ENCODE measurements around the gene ANKS1B.

ANKS1B gene

GRCh38 chr12:98799146-98799810 is 1185.5 kb downstream of the ANKS1B start:
- no peak for DNase-seq (ENCODE audit: low spot score)
- TF ChIP-seq CTCF (IDR thresholded peaks at IDR 0.05; ENCODE audit: extremely low read depth, insufficient read depth, missing control alignments) = no peak
- in situ Hi-C loops (cut with MboI; ENCODE audit: low pct_unique_long_range_greater_than_20kb, low sequenced_read_pairs, unreplicated experiment) = no loop called here

DNA sequence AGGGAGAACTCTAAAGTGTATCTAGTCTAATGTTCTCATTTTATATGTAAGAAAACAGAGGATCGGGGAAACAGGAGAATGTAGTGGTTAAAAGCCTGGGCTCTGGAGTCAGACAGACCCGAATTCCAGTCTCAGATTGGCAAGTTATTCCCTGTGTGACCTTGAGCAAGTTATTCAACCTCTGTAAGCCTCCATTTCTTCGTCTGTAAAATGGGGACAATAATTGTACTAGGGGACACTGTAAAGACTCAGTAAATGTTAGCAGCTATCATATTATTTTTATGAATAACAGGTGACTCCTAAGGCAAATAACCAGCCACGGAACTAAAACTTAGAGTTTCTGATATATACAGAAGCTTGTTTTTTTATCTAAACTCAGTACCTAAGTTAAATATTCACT is 1187.5 kb downstream of the ANKS1B start:
- no peak for DNase-seq (ENCODE audit: low spot score)
- no peak for TF ChIP-seq CTCF (IDR thresholded peaks at IDR 0.05; ENCODE audit: extremely low read depth, insufficient read depth, missing control alignments)
- in situ Hi-C loops (cut with MboI; ENCODE audit: low pct_unique_long_range_greater_than_20kb, low sequenced_read_pairs, unreplicated experiment) = no loop called here

- in situ Hi-C loops (cut with MboI; ENCODE audit: low pct_unique_long_range_greater_than_20kb, low sequenced_read_pairs, unreplicated experiment) = no loop called here
- TF ChIP-seq CTCF (IDR thresholded peaks at IDR 0.05; ENCODE audit: extremely low read depth, insufficient read depth, missing control alignments) = no peak
- DNase-seq (ENCODE audit: low spot score) = no peak
These were observed 1188.0 kb downstream of the ANKS1B start for GRCh38 chr12:98796745-98797144.

DNA sequence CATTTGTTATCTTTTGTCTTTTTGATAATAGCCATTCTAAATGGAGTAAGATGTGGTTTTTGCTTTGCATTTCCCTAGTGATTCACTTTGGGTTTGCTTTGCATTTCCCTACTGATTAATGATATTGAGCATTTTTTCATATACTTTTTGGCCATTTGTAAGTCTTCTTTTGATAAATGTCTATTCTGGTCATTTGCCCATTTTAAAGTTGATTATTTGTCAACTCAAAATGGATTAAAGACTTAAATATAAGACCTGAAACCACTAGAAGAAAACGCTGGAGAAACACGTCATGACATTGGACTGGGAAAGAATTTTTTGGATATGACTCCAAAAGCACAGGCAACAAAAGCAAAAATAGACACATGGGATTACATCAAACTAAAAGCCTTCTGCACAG is 1191.6 kb downstream of the ANKS1B start:
- in situ Hi-C loops (cut with MboI; ENCODE audit: low pct_unique_long_range_greater_than_20kb, low sequenced_read_pairs, unreplicated experiment) = no loop called here

GRCh38 chr12:98791406-98791805 is 1193.3 kb downstream of the ANKS1B start:
- TF ChIP-seq CTCF (IDR thresholded peaks at IDR 0.05; ENCODE audit: extremely low read depth, insufficient read depth, missing control alignments) = no peak
- in situ Hi-C loops (cut with MboI; ENCODE audit: low pct_unique_long_range_greater_than_20kb, low sequenced_read_pairs, unreplicated experiment) = no loop called here
- DNase-seq (ENCODE audit: low spot score) = no peak

More for the DNA sequence above, 1191.6 kb downstream of the ANKS1B start:
- TF ChIP-seq CTCF (IDR thresholded peaks at IDR 0.05; ENCODE audit: extremely low read depth, insufficient read depth, missing control alignments) = no peak
- no peak for DNase-seq (ENCODE audit: low spot score)

DNA sequence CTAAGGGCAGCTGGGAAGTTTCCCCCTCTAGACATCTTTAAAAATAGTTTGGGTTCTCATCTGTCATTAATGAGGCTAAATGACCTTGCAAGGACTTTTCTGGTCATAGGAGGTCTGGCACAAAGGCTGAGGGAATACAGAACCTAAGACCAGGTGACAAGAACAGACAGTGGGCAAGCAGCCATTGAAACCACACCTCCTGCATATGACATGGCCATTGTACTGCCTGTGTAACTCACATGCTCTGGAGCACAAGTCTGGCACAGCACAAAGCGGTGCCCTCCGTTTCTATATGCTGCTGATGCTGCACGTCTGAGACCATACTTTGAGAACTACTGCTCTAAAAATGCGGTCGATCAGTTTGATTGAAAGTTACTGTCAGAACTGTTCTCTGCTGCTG is 1196.3 kb downstream of the ANKS1B start:
- TF ChIP-seq CTCF (IDR thresholded peaks at IDR 0.05; ENCODE audit: extremely low read depth, insufficient read depth, missing control alignments) = no peak
- in situ Hi-C loops (cut with MboI; ENCODE audit: low pct_unique_long_range_greater_than_20kb, low sequenced_read_pairs, unreplicated experiment) = no loop called here
- DNase-seq (ENCODE audit: low spot score) = no peak

Data from GM13977 (cell line).